22Rv1 (cell line): ENCODE measurements around the gene LIPM.

Experiments used
- ZFX ChIP-seq: fragments of 450-650 bp; IDR thresholded peaks from 2 replicates; pipeline ENCODE4 v1.6.1; 2017; ENCODE audit warnings: antibody characterized with exemption, borderline replicate concordance
- TF ChIP-seq, protein P1 (sequence below): fragments of 450-650 bp; IDR thresholded peaks from 2 replicates; pipeline ENCODE4 v1.5.1; 2017; ENCODE audit warnings: mild to moderate bottlenecking

DNA sequence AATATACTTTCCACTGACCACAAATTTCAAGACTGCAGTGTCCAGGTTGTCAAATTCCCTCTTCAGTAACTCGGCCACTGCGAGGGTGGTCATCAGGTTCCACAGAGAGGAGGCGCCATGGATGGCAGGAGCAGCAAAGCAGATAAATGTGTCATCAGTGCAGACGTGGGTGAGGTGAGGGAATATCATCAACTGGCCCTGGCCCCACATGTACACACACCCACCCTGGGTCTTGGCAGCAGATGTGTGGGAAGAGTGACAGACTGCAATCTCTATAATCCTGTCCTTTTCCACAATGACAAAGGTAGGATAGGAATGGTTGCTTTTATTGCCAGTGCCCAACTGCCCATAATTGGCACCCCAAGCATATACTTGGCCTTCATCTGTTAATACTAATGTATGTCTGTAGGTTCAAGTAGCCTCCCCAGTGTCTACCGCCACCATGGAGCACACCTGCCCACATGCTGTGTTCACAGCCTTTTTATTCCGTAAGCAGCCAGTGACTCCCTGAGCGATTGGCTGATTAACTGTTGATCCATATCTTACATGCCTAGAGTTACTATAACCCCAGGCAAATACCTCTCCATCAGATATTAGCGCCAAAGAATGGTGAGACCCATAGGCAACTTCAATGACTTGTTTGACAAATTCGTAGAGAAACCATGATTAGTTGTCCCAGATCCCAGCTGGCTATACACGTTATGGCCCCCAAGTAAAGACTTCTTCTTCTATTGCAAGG lies 16.3 kb upstream of the LIPM start:
- TF ChIP-seq, protein P1, sequence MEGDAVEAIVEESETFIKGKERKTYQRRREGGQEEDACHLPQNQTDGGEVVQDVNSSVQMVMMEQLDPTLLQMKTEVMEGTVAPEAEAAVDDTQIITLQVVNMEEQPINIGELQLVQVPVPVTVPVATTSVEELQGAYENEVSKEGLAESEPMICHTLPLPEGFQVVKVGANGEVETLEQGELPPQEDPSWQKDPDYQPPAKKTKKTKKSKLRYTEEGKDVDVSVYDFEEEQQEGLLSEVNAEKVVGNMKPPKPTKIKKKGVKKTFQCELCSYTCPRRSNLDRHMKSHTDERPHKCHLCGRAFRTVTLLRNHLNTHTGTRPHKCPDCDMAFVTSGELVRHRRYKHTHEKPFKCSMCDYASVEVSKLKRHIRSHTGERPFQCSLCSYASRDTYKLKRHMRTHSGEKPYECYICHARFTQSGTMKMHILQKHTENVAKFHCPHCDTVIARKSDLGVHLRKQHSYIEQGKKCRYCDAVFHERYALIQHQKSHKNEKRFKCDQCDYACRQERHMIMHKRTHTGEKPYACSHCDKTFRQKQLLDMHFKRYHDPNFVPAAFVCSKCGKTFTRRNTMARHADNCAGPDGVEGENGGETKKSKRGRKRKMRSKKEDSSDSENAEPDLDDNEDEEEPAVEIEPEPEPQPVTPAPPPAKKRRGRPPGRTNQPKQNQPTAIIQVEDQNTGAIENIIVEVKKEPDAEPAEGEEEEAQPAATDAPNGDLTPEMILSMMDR, result no peak
- TF ChIP-seq ZFX, result no peak
